ENCODE measurements around the gene TMCC2.

Gene TMCC2

GRCh38 chr1:205250699-205251098 lies 23.0 kb downstream of the TMCC2 start:
- H3K4me1 ChIP-seq (ENCODE audit: insufficient read depth, poor library complexity, severe bottlenecking): no peaks in the 10 kb centered on the region
- H3K27me3 ChIP-seq (ENCODE audit: insufficient read depth, poor library complexity, severe bottlenecking): no peaks in the 10 kb centered on the region
- no peak overlapping the region for H3K27ac ChIP-seq (ENCODE audit: poor library complexity, severe bottlenecking)
- ATAC-seq (ENCODE audit: low read depth): no peak
- DNase-seq (ENCODE audit: low spot score): no peak
- H3K4me3 ChIP-seq (ENCODE audit: severe bottlenecking): no peak overlapping the region
- no peaks in the 10 kb centered on the region for H3K36me3 ChIP-seq (ENCODE audit: low read depth)
- TF ChIP-seq CTCF (IDR thresholded peaks at IDR 0.05; ENCODE audit: poor library complexity, severe bottlenecking): no peak
- H3K9me3 ChIP-seq (ENCODE audit: severe bottlenecking): no peaks in the 10 kb centered on the region

GRCh38 chr1:205251576-205251975 lies 23.8 kb downstream of the TMCC2 start:
- DNase-seq (ENCODE audit: low spot score): no peak
- ATAC-seq (ENCODE audit: low read depth): no peak
- H3K27ac ChIP-seq (ENCODE audit: poor library complexity, severe bottlenecking): no peak overlapping the region

GRCh38 chr1:205255941-205256780 lies 28.4 kb downstream of the TMCC2 start:
- peak; percentile 94 for TF ChIP-seq CTCF (IDR thresholded peaks at IDR 0.05; ENCODE audit: poor library complexity, severe bottlenecking)
- ATAC-seq (ENCODE audit: low read depth): peak; percentile 68

More at GRCh38 chr1:205251576-205251975, 23.8 kb downstream of the TMCC2 start:
- H3K9me3 ChIP-seq (ENCODE audit: severe bottlenecking): no peaks in the 10 kb centered on the region
- TF ChIP-seq CTCF (IDR thresholded peaks at IDR 0.05; ENCODE audit: poor library complexity, severe bottlenecking): no peak
- H3K36me3 ChIP-seq (ENCODE audit: low read depth): no peaks in the 10 kb centered on the region
- H3K4me1 ChIP-seq (ENCODE audit: insufficient read depth, poor library complexity, severe bottlenecking): no peaks in the 10 kb centered on the region
- H3K4me3 ChIP-seq (ENCODE audit: severe bottlenecking): no peak overlapping the region
- H3K27me3 ChIP-seq (ENCODE audit: insufficient read depth, poor library complexity, severe bottlenecking): no peaks in the 10 kb centered on the region

GRCh38 chr1:205256951-205257625 lies 29.3 kb downstream of the TMCC2 start:
- Histone ChIP-seq H3K4me1 (ENCODE audit: insufficient read depth, poor library complexity, severe bottlenecking) (peaks cover 28% of the 10 kb centered on the region), H3K4me3 (ENCODE audit: severe bottlenecking) (no peak overlapping the region), H3K27ac (ENCODE audit: poor library complexity, severe bottlenecking) (no peak overlapping the region), H3K36me3 (ENCODE audit: low read depth) (no peaks in the 10 kb centered on the region), H3K9me3 (ENCODE audit: severe bottlenecking) (no peaks in the 10 kb centered on the region), H3K27me3 (ENCODE audit: insufficient read depth, poor library complexity, severe bottlenecking) (no peaks in the 10 kb centered on the region)
- TF ChIP-seq CTCF (IDR thresholded peaks at IDR 0.05; ENCODE audit: poor library complexity, severe bottlenecking): no peak
- no peak for DNase-seq (ENCODE audit: low spot score)
- no peak for ATAC-seq (ENCODE audit: low read depth)

More at GRCh38 chr1:205255941-205256780, 28.4 kb downstream of the TMCC2 start:
- Histone ChIP-seq H3K27me3 (ENCODE audit: insufficient read depth, poor library complexity, severe bottlenecking) (no peaks in the 10 kb centered on the region), H3K4me3 (ENCODE audit: severe bottlenecking) (no peak overlapping the region), H3K27ac (ENCODE audit: poor library complexity, severe bottlenecking) (no peak overlapping the region), H3K36me3 (ENCODE audit: low read depth) (no peaks in the 10 kb centered on the region), H3K9me3 (ENCODE audit: severe bottlenecking) (no peaks in the 10 kb centered on the region), H3K4me1 (ENCODE audit: insufficient read depth, poor library complexity, severe bottlenecking) (peaks cover 19% of the 10 kb centered on the region)
- no peak for DNase-seq (ENCODE audit: low spot score)

Measured in RWPE2 (cell line).